Activated CD8-positive, alpha-beta T cell treated with anti-CD3 and anti-CD28 coated beads, Interleukin-2, amount 10 ng/mL, durations not matched to agents 7 days and 5 days (primary cell): ENCODE data around the gene ITGA2B. TPM values are rescaled to one million over a fixed set of nuclear protein-coding genes. Genes with fewer than 3 reads are reported as not detected.
"Not testable (repeated sequence)": the region's sequence is repeated elsewhere in the genome, so short reads cannot be mapped to it uniquely, and the experiment has no call there.

Source experiments
- ATAC-seq: fragments of 150-1000 bp; cut with Tn5 transposase; one replicate; pipeline ENCODE4 v1.10.0; 2021; ENCODE audit warnings: moderate library complexity
- CTCF ChIA-PET: fragments of 350-600 bp; sonication (Branson Sonifier 250); formaldehyde crosslinking; loops from one replicate; lab custom pipeline; 2021; ENCODE audit warnings: antibody characterized with exemption; lab: Charles Lee
- POLR2A ChIA-PET: fragments of 350-600 bp; sonication (Branson Sonifier 250); formaldehyde crosslinking; loops from one replicate; lab custom pipeline; 2021; ENCODE audit warnings: antibody characterized with exemption; lab: Charles Lee
- DNase-seq: peaks from one replicate; pipeline ENCODE4 v3.0.0-alpha.2; 2020
- H3K27ac Mint-ChIP-seq: one replicate; pipeline ENCODE4 v1.8.0; 2021; ENCODE audit warnings: mild to moderate bottlenecking, mixed read lengths
- H3K27me3 Mint-ChIP-seq: one replicate; pipeline ENCODE4 v1.8.0; 2021; ENCODE audit warnings: low read depth, mixed read lengths
- H3K36me3 Mint-ChIP-seq: one replicate; pipeline ENCODE4 v1.8.0; 2021; ENCODE audit warnings: low read depth, mixed read lengths
- H3K4me1 Mint-ChIP-seq: one replicate; pipeline ENCODE4 v1.8.0; 2021; ENCODE audit warnings: low read depth, mixed read lengths
- H3K4me3 Mint-ChIP-seq: one replicate; pipeline ENCODE4 v1.8.0; 2021; ENCODE audit warnings: mild to moderate bottlenecking, mixed read lengths
- H3K9me3 Mint-ChIP-seq: one replicate; pipeline ENCODE4 v1.8.0; 2022; ENCODE audit warnings: mixed read lengths; ENCODE audit not compliant: insufficient read depth
- total RNA-seq, 2 experiments: library from RNA; stranded (reverse); gene quantifications; one replicate each; pipeline ENCODE4 v1.2.3, GENCODE V29; 2021

ITGA2B gene
- total RNA-seq, 2 experiments from 2014 or later = 0.39 to 0.82 TPM

DNA sequence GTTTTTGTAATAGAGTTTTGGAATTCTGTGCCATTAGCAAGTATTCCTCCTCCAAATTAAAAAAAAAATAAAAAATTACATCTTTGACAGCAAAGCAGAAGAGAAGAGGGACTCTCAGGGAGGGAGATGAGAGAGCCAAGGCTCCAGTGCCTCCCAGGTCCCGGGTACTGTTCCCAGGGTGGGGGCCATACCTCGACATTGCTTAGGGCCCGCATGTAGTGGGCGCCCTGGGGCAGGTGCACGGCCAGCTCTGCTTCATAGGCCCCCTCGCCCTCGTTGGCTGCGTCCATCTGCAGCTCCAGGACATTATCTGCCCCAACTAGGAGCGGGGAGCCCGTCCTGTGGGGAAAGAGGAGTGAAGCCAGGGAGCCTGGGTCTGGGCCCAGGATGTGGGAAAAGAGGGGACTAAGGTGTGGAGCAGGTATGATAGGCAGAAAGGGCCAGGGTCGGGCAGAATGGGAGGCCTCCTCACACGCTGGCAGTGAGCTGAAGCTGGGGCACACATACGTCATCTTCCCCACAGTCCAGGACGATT lies 11.2 kb downstream of the ITGA2B start:
- ChIA-PET POLR2A (no interaction called here), CTCF (interaction anchor here (1.0 to 1.7 kb wide), 2 partner anchors 15 to 47 kb away, joined by 3 to 5 read pairs; partner anchors contain the start of gene FAM171A2)
- ATAC-seq = no peak

DNA sequence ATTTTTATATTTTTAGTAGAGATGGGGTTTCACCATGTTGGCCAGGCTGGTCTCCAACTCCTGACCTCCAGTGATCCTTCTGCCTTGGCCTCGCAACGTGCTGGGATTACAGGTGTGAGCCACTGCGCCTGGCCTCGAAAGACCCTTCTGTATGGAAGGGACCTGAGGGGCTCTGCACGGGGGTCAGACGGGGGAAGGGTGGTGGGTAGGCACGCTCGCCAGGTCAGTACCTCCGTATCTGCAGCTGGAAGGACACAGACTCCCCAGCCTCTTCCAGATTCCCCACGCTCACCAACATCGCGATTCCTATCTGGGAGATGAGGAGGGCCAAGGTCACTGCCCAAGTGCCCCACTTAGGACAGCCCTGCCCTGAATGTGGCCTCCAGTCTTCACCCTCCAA lies 12.7 kb downstream of the ITGA2B start:
- H3K4me1 Mint-ChIP-seq = no peaks in the 10 kb centered on the region
- ATAC-seq (no peak), DNase-seq (no peak)
- H3K9me3 Mint-ChIP-seq = no peaks in the 10 kb centered on the region
- CTCF ChIA-PET = interaction anchor here (0.7 to 2.1 kb wide), 12 partner anchors 8 to 499 kb away, joined by 3 to 11 read pairs (median 4); partner anchors contain the start of genes FAM171A2 and GRN
- no peak overlapping the region for H3K27ac Mint-ChIP-seq
- POLR2A ChIA-PET = no interaction called here
- no peak overlapping the region for H3K4me3 Mint-ChIP-seq
- H3K27me3 Mint-ChIP-seq = peaks cover 7% of the 10 kb centered on the region
- H3K36me3 Mint-ChIP-seq = no peaks in the 10 kb centered on the region

More for the DNA sequence above, 11.2 kb downstream of the ITGA2B start:
- Mint-ChIP-seq H3K9me3 (no peaks in the 10 kb centered on the region), H3K36me3 (no peaks in the 10 kb centered on the region), H3K27me3 (peaks cover 18% of the 10 kb centered on the region), H3K4me3 (no peak overlapping the region), H3K27ac (no peak overlapping the region), H3K4me1 (no peaks in the 10 kb centered on the region)
- DNase-seq = no peak

DNA sequence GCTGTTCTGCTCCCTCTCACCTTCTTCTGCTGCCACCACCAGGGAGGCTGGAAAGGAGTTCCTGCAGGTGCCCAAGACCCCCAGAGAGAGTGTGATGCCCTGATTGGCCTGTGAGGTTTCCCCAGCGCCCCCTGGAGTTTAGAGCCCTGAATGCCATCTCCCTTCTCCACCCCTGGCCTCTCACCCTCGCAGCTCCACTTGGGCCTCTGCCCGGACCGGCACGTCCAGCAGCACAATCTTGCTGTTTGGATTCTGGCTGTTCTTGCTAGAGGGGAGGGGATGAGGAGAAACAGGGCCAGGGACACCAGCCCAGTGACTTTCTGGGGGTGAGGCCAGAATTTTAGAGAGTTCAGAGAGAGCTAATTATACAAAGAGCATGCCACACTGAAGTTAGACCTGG lies 13.3 kb downstream of the ITGA2B start:
- peak; percentile 49 for ATAC-seq
- CTCF ChIA-PET = interaction anchor here (0.7 to 2.1 kb wide), 11 partner anchors 9 to 498 kb away, joined by 3 to 11 read pairs (median 4); partner anchors contain the start of genes FAM171A2 and GRN

DNA sequence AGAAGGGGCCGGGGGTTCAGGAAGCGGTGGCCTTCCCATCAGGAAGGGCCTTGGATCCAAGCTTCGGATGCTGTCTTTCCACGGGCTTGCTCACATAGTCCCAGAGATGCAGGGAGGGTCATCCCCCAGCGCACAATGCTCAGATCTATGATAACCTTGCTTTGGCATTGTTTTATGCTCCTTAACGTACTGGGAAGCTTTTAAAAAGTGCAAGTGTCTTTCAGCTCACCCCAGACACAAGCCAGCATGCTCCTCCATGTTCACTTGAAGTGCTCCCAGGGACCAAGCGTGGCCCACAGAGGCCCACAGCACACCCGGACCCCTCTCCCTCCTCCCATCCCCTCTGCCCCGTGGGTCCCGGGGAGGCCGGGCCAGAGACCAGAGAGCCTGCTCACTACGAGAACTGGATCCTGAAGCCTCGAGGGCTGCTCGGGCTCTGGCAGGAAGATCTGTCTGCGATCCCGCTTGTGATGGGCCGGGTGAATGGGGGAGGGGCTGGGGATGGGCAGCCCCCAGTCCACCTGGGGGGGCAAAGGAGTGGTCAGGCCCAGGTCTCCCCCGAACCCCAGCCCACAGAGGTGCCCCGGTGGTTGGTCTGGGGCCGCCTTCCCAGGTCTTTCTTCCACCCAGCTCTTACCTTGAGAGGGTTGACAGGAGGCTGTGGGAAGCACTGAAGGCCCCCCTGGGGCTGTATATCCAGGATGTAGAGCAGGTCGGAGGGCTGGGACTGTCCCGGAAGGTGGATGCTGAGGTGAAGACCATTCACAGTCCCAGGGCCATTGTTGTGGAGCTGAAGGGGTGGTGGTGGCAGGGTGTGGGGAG lies 14.0 kb downstream of the ITGA2B start:
- ChIA-PET CTCF (interaction anchor here (0.9 to 2.1 kb wide), 7 partner anchors 8 to 106 kb away, joined by 3 to 11 read pairs (median 4); partner anchors contain the start of genes FAM171A2 and GRN), POLR2A (no interaction called here)
- H3K4me1 Mint-ChIP-seq = no peaks in the 10 kb centered on the region
- no peak overlapping the region for H3K27ac Mint-ChIP-seq
- ATAC-seq (no peak), DNase-seq (no peak)
- no peaks in the 10 kb centered on the region for H3K36me3 Mint-ChIP-seq
- no peak overlapping the region for H3K4me3 Mint-ChIP-seq
- peaks cover 7% of the 10 kb centered on the region for H3K27me3 Mint-ChIP-seq
- H3K9me3 Mint-ChIP-seq = no peaks in the 10 kb centered on the region

More for the DNA sequence above, 13.3 kb downstream of the ITGA2B start:
- Mint-ChIP-seq H3K4me3 (no peak overlapping the region), H3K9me3 (no peaks in the 10 kb centered on the region), H3K36me3 (no peaks in the 10 kb centered on the region), H3K4me1 (no peaks in the 10 kb centered on the region), H3K27me3 (peaks cover 7% of the 10 kb centered on the region), H3K27ac (no peak overlapping the region)
- POLR2A ChIA-PET = no interaction called here
- peak; percentile 38 for DNase-seq

DNA sequence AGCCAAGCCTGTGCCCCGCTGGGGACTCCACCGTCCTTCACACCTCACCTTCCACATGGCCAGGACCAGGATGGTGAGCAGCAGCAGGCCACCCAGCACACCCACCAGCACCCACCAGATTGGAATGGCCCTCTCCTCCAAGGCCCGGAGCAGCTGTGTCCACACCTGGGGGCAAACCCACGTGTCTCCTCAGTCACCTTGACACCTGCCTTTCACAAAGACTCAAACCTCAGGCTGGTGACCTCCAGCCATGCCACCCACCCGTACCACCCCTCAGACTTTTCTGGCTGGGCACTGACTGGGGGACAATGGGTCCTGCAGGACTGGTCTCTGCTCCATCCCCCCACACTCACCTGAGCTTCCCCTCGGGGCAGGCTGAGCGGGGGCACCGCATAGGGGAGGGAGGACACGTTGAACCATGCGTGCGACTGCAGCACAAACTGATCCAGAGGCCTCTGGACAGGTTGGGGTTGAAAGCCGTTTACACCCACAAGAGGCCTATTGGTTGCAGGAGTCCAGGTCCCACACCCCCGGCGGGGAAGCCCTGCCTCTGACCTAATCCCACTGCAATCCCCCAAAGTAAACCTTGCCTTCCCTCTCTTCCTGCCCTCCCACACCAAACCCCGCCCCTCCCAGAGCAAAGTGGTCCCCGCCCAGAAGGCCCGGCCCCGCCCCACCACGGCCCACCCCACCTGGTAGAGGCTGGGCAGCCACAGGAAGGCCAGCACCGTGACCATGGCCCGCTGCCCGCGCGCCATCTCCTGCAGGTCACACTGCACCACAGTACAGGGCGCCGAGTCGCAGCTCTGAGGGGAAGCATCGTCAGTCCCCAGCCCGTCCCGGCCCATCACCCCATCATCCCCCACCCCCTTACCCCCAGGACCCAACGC lies 14.9 kb downstream of the ITGA2B start:
- DNase-seq (no peak), ATAC-seq (no peak)
- Mint-ChIP-seq H3K36me3 (no peaks in the 10 kb centered on the region), H3K9me3 (no peaks in the 10 kb centered on the region), H3K4me3 (no peak overlapping the region), H3K27me3 (peaks cover 10% of the 10 kb centered on the region), H3K27ac (no peak overlapping the region), H3K4me1 (peaks cover 4% of the 10 kb centered on the region)
- CTCF ChIA-PET = interaction anchor here (2.1 kb wide), 1 partner anchor 12 kb away, joined by 11 read pairs; the partner anchor contains the start of gene FAM171A2
- POLR2A ChIA-PET = no interaction called here

DNA sequence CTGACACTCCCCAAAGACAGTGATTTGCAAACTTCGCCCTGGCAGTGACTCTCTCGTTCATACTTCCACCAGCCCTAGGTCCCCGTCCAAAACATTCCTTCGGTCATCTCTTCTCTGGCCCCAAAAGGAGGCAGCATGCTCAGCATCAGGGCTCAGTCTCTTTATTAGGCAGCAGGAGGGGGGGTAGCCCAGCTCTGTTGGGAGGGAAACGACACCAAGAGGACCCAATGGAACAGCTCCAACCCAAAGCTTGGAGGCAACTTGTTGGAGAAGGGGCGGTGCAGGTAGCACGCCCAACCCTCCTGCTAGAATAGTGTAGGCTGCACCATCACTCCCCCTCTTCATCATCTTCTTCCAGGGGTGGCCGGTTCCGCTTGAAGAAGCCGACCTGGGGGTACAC lies 17.4 kb downstream of the ITGA2B start:
- H3K27ac Mint-ChIP-seq = no peak overlapping the region
- ChIA-PET CTCF (interaction anchor here (1.1 to 1.5 kb wide), 2 partner anchors 9 to 13 kb away, joined by 3 to 5 read pairs; partner anchors contain the start of gene FAM171A2), POLR2A (no interaction called here)
- no peak for ATAC-seq
- no peaks in the 10 kb centered on the region for H3K36me3 Mint-ChIP-seq
- H3K4me3 Mint-ChIP-seq = no peak overlapping the region
- DNase-seq = no peak
- H3K9me3 Mint-ChIP-seq = no peaks in the 10 kb centered on the region
- peaks cover 19% of the 10 kb centered on the region for H3K27me3 Mint-ChIP-seq
- peaks cover 8% of the 10 kb centered on the region for H3K4me1 Mint-ChIP-seq

DNA sequence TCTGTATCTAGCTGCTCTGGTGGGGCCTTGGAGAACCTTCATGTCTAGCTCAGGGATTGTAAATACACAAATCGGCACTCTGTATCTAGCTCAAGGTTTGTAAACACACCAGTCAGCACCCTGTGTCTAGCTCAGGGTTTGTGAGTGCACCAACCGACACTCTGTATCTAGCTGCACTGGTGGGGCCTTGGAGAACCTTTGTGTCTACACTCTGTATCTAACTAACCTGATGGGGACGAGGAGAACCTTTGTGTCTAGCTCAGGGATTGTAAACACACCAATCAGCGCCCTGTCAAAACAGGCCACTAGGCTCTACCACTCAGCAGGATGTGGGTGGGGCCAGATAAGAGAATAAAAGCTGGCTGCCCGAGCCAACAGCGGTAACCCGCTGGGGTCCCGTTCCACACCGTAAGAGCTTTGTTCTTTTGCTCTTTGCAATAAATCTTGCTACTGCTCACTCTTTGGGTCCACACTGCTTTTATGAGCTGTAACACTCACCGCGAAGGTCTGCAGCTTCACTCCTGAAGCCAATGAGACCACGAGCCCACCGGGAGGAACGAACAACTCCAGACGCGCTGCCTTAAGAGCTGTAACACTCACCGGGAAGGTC lies 19.9 kb downstream of the ITGA2B start:
- H3K27ac Mint-ChIP-seq, H3K9me3 Mint-ChIP-seq, H3K4me1 Mint-ChIP-seq, H3K36me3 Mint-ChIP-seq, ATAC-seq, POLR2A ChIA-PET: not testable (repeated sequence)
- Mint-ChIP-seq H3K27me3 (peaks cover 31% of the 10 kb centered on the region), H3K4me3 (peak overlapping the region; percentile 23)
- peak; percentile 47 for DNase-seq
- CTCF ChIA-PET = interaction anchor here (1.2 to 2.2 kb wide), 4 partner anchors 9 to 154 kb away, joined by 3 to 8 read pairs (median 6); no protein-coding TSS in a partner anchor

DNA sequence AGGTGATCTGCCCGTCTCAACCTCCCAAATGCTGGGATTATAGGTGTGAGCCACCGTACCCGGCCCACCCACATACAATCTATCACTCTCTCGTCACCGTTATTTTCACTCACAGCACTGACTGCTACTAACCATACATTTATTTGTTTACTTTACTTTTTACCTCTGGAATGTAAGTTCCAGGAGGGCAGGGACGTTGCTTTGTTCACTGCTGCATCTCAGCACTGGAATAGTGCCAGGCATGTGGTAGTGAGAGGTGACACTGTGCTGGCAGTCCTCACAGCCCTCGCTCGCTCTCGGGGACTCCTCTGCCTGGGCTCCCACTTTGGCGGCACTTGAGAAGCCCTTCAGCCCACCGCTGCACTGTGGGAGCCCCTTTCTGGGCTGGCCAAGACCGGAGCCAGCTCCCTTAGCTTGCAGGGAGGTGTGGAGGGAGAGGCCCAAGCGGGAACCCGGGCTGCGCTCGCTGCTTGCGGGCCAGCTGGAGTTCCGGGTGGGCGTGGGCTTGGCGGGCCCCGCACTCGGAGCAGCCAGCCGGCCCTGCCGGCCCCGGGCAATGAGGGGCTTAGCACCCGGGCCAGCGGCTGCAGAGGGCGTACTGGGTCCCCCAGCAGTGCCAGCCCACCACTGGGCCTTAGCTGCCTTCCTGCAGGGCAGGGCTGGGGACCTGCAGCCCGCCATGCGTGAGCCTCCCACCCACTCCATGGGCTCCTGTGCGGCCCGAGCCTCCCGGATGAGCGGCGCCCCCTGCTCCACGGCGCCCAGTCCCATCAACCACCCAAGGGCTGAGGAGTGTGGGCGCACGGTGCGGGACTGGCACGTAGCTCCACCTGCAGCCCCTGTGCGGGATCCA lies 20.8 kb downstream of the ITGA2B start:
- DNase-seq, H3K4me3 Mint-ChIP-seq, H3K27ac Mint-ChIP-seq, POLR2A ChIA-PET, ATAC-seq, H3K9me3 Mint-ChIP-seq, H3K36me3 Mint-ChIP-seq: not testable (repeated sequence)
- Mint-ChIP-seq H3K27me3 (peaks cover 26% of the 10 kb centered on the region), H3K4me1 (peaks cover 11% of the 10 kb centered on the region)
- CTCF ChIA-PET = interaction anchor here (1.2 to 2.2 kb wide), 4 partner anchors 8 to 155 kb away, joined by 3 to 8 read pairs (median 6); no protein-coding TSS in a partner anchor

DNA sequence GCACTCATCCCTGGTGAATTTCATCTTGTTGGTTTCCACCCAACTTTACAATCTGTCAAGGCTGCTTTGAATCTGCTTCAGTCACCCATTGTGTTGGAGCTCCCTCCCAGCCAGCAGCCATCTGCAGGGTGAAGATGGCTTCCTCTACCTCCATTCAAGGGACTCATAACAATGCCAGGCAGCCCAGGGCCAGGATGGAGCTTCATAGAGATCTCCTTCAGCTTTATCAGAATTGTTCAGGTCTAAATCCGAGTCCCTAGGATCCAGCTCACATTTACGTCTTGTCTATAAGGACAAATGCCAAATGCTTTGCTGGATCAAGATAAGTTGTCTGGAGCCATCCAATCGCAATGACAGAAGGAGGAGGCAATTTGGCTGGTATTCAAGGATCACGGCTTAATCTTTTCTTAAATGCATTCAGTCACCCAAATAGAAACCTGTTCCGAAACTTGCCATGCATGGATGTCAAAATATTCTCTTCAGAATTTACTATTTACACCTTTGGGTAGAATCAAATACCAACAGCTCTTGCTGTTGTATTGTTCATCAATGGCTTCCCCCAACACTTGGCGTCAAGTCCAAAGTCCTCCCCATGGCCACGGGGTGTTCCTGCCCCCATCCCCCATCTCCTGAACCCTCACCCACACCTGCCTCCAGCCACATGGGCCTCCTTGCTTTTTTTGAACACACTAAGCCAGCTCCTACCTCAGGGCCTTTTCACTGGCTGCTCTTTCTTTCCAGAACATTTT lies 22.0 kb downstream of the ITGA2B start:
- Mint-ChIP-seq H3K9me3 (no peaks in the 10 kb centered on the region), H3K36me3 (no peaks in the 10 kb centered on the region), H3K4me3 (no peak overlapping the region), H3K27ac (no peak overlapping the region), H3K27me3 (peaks cover 27% of the 10 kb centered on the region), H3K4me1 (peaks cover 12% of the 10 kb centered on the region)
- POLR2A ChIA-PET = no interaction called here
- DNase-seq (no peak), ATAC-seq (no peak)
- CTCF ChIA-PET = interaction anchor here (0.9 to 2.0 kb wide), 3 partner anchors 9 to 22 kb away, joined by 3 to 11 read pairs (median 4); partner anchors contain the start of gene GRN

DNA sequence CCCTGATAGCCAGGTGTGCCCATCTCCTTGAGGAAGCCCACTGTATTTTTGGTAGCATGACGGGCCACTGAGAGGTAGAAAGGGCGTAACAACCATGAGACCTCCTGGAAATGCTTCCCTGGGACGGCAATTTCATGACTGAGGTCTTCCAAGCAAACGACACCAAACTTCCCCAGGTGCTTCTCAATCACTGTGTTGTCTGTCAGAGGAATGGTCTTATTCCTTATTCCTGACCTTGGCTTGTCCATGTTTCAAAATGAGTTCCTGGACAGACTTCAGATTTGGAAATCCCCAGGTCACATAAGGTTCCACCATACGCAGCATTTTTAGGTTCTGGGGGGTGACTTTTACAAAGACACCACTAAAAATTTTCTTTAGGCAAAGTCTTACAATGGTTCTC lies 24.4 kb downstream of the ITGA2B start:
- H3K36me3 Mint-ChIP-seq, ATAC-seq: not testable (repeated sequence)

More for the DNA sequence above, 24.4 kb downstream of the ITGA2B start:
- Mint-ChIP-seq H3K4me1 (peaks cover 12% of the 10 kb centered on the region), H3K4me3 (peak overlapping the region; percentile 34), H3K27me3 (peaks cover 43% of the 10 kb centered on the region)
- H3K27ac Mint-ChIP-seq, POLR2A ChIA-PET, DNase-seq, H3K9me3 Mint-ChIP-seq: not testable (repeated sequence)
- CTCF ChIA-PET = interaction anchor here (1.1 to 3.5 kb wide), 3 partner anchors 11 to 34 kb away, joined by 3 to 29 read pairs (median 3); no protein-coding TSS in a partner anchor
